ENCODE data around the gene CTNNBL1. TPM values are rescaled to one million over a fixed set of nuclear protein-coding genes. Genes with fewer than 3 reads are reported as not detected.
"Not testable (repeated sequence)": the region's sequence is repeated elsewhere in the genome, so short reads cannot be mapped to it uniquely, and the experiment has no call there.

CTNNBL1 gene
- total RNA-seq, 1 donor from 2014 or later: 31.3 TPM

- Histone ChIP-seq H3K4me1 (ENCODE audit: control insufficient read depth in 3 of 3, insufficient read depth in 3 of 3, low read length in 3 of 3) (no peaks in the 10 kb centered on the region), H3K4me3 (ENCODE audit: low read length in 3 of 3) (no peak overlapping the region), H3K9ac (ENCODE audit: low read depth in 1 of 3, low read length in 3 of 3) (no peak overlapping the region), H3K36me3 (ENCODE audit: control insufficient read depth in 3 of 3, insufficient read depth in 3 of 3, low read length in 3 of 3) (no peaks in the 10 kb centered on the region), H3K9me3 (ENCODE audit: control insufficient read depth in 3 of 3, low read length in 3 of 3) (no peaks in the 10 kb centered on the region), H3K27ac (ENCODE audit: low read depth, low read length) (no peak overlapping the region), H3K27me3 (ENCODE audit: control insufficient read depth in 3 of 3, insufficient read depth in 3 of 3, low read length in 3 of 3) (no peaks in the 10 kb centered on the region)
Measured at GRCh38 chr20:37704955-37705354, 11.1 kb downstream of the CTNNBL1 start.

DNA sequence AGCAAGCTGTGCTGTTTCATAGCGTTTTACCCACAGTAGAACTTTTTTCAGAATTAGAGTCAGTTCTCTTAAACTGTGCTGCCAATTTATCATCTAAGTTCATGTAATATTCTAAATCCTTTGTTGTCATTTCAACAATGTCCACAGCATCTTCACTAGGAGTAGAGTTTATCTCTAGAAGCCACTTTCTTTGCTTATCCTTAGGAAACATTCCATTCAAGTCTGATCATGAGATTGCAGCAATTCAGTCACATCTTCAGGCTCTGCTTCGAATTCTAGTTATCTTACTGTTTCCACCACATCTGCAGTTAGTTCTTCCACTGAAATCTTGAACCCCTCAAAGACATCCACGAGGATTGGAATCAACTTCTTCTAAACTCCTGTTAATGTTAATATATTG lies 12.5 kb downstream of the CTNNBL1 start:
- H3K36me3 ChIP-seq (ENCODE audit: control insufficient read depth in 3 of 3, insufficient read depth in 3 of 3, low read length in 3 of 3): no peaks in the 10 kb centered on the region
- no peaks in the 10 kb centered on the region for H3K27me3 ChIP-seq (ENCODE audit: control insufficient read depth in 3 of 3, insufficient read depth in 3 of 3, low read length in 3 of 3)
- peaks cover 5 to 8% (median 6%) of the 10 kb centered on the region in 3 donors for H3K4me1 ChIP-seq (ENCODE audit: control insufficient read depth in 3 of 3, insufficient read depth in 3 of 3, low read length in 3 of 3)
- no peaks in the 10 kb centered on the region for H3K9me3 ChIP-seq (ENCODE audit: control insufficient read depth in 3 of 3, low read length in 3 of 3)
- no peak overlapping the region for H3K9ac ChIP-seq (ENCODE audit: low read depth in 1 of 3, low read length in 3 of 3)
- no peak overlapping the region for H3K4me3 ChIP-seq (ENCODE audit: low read length in 3 of 3)
- no peak overlapping the region for H3K27ac ChIP-seq (ENCODE audit: low read depth, low read length)

DNA sequence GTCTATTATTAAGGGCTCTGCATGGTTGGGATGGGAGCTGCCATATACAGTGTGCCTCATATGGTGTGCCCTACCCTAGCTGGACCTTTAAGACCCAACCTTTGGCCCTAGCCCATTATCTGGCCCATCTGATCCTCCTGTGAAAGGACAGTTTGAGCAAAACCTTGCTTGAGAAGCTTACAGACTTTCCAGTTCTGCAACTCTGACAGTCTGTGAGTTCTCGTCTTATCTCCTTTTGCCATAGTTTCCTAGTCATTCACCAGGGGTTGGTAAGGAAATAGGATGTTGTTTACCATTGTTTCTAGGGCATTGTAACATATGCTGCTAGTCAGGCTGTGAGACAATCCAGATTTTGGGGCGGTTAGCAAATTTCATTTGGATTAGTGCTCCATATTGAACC lies 17.2 kb downstream of the CTNNBL1 start:
- H3K4me1 ChIP-seq (ENCODE audit: control insufficient read depth in 3 of 3, insufficient read depth in 3 of 3, low read length in 3 of 3): peaks cover 16 to 25% (median 17%) of the 10 kb centered on the region in 3 donors
- no peaks in the 10 kb centered on the region for H3K27me3 ChIP-seq (ENCODE audit: control insufficient read depth in 3 of 3, insufficient read depth in 3 of 3, low read length in 3 of 3)
- no peaks in the 10 kb centered on the region for H3K36me3 ChIP-seq (ENCODE audit: control insufficient read depth in 3 of 3, insufficient read depth in 3 of 3, low read length in 3 of 3)
- H3K4me3 ChIP-seq (ENCODE audit: low read length in 3 of 3): no peak overlapping the region
- no peak overlapping the region for H3K9ac ChIP-seq (ENCODE audit: low read depth in 1 of 3, low read length in 3 of 3)
- no peak overlapping the region for H3K27ac ChIP-seq (ENCODE audit: low read depth, low read length)
- H3K9me3 ChIP-seq (ENCODE audit: control insufficient read depth in 3 of 3, low read length in 3 of 3): no peaks in the 10 kb centered on the region

DNA sequence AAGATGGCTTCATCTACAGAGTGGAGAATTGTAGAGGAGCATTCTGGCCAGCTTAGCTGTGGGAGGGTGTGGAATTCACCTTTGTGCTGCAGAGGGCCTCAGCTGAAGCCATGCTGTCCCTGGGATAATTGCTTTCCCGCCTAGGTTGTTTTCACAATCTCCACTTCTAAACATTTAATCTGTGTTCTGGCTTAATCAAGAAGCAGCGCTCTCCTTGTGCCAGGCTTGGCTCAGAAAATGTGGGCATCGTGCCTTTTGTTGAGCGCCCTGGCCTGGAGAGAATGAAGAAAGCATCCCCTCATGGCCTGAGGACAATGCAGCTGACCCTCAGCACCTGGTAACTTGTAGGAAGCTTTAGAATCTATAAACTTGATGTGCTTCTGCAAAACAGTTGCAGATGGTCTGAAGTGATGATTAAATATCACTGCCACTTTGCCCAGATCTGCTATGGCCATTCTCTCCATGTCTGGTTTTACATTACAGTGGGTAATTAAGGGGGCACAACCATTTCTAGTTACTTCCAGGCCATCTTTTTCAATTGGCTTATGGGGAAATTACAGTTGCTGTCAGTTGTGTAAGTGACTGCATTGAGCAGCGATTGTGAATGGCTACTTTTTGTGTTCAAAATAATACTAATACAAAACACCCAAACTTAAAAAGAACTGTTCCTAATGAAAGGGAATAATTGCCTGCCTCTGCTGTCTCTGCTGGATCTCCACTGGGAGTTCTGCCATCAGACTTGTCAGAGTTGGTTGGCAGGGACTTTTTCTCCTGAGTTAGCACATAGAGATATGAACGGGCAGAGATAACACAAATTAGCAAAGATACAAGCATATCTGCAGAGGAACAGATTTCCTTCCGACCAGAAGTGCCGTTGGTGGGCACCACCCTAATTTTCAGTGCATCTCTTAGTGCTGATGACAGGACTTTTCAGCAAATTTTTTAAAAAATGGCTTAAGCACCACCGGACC lies 18.4 kb downstream of the CTNNBL1 start:
- H3K9ac ChIP-seq (ENCODE audit: low read depth in 1 of 3, low read length in 3 of 3): peak overlapping the region in 2 of 3 donors; percentile 9 to 15
- H3K9me3 ChIP-seq (ENCODE audit: control insufficient read depth in 3 of 3, low read length in 3 of 3): no peaks in the 10 kb centered on the region
- H3K27ac ChIP-seq (ENCODE audit: low read depth, low read length): peak overlapping the region; percentile 26
- H3K4me3 ChIP-seq (ENCODE audit: low read length in 3 of 3): no peak overlapping the region
- H3K36me3 ChIP-seq (ENCODE audit: control insufficient read depth in 3 of 3, insufficient read depth in 3 of 3, low read length in 3 of 3): no peaks in the 10 kb centered on the region
- H3K4me1 ChIP-seq (ENCODE audit: control insufficient read depth in 3 of 3, insufficient read depth in 3 of 3, low read length in 3 of 3): peaks cover 16 to 25% (median 17%) of the 10 kb centered on the region in 3 donors
- no peaks in the 10 kb centered on the region for H3K27me3 ChIP-seq (ENCODE audit: control insufficient read depth in 3 of 3, insufficient read depth in 3 of 3, low read length in 3 of 3)

DNA sequence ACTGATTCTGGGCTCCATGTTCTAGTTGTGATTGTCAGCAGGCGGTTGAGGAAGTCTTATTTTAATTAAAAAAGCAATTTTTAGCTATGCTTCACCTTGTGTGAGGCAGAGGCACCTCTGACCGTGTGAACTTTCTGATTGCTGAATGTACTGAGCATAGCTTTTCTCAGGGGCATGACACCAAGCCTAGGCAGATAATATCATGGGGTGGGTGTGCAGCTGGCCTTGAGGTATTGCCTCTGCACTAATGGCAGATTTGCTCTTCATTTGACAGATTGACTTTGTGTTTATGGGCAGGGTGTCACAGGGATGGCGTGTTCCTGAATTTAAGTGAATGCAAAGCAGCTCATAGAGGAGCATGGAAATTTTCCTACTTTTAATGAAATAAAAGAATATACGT lies 19.6 kb downstream of the CTNNBL1 start:
- peaks cover 16 to 25% (median 17%) of the 10 kb centered on the region in 3 donors for H3K4me1 ChIP-seq (ENCODE audit: control insufficient read depth in 3 of 3, insufficient read depth in 3 of 3, low read length in 3 of 3)
- no peak overlapping the region for H3K9ac ChIP-seq (ENCODE audit: low read depth in 1 of 3, low read length in 3 of 3)
- no peak overlapping the region for H3K27ac ChIP-seq (ENCODE audit: low read depth, low read length)
- H3K4me3 ChIP-seq (ENCODE audit: low read length in 3 of 3): no peak overlapping the region
- no peaks in the 10 kb centered on the region for H3K36me3 ChIP-seq (ENCODE audit: control insufficient read depth in 3 of 3, insufficient read depth in 3 of 3, low read length in 3 of 3)
- no peaks in the 10 kb centered on the region for H3K27me3 ChIP-seq (ENCODE audit: control insufficient read depth in 3 of 3, insufficient read depth in 3 of 3, low read length in 3 of 3)
- H3K9me3 ChIP-seq (ENCODE audit: control insufficient read depth in 3 of 3, low read length in 3 of 3): no peaks in the 10 kb centered on the region

DNA sequence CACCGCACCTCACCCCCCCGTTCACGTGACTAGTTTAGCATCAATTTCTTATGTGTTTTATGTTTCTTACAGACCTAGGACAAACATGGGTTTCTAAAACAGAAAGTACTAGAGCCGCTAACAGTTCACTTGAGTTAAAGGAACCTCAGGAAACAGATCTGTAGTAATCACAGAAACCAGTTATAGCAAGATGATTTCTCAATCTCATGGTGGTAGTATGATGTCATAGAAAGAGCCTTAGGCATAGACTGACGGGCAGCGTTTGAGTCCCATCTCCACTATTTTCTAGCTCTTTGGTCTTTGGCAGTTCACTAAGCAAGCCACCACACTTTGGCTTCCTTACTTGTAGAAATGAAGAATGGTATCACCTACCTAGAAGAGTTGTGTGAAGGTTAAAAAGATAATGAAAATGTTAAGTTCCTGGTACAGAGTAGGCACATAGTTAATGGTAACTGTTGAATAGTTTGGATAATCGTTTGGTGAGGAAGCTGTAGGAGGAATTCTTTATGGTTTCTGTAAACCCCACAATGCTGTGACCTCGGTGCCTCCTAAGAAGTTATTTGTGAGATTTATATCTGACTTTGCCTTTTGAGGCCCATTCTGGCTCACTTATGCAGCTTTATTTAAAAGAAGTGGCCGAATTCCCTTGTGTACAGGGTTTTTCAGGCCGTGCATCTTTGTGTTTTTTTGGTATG lies 21.3 kb downstream of the CTNNBL1 start:
- H3K27me3 ChIP-seq (ENCODE audit: control insufficient read depth in 3 of 3, insufficient read depth in 3 of 3, low read length in 3 of 3): no peaks in the 10 kb centered on the region
- no peaks in the 10 kb centered on the region for H3K36me3 ChIP-seq (ENCODE audit: control insufficient read depth in 3 of 3, insufficient read depth in 3 of 3, low read length in 3 of 3)
- H3K9ac ChIP-seq (ENCODE audit: low read depth in 1 of 3, low read length in 3 of 3): no peak overlapping the region
- peaks cover 16 to 25% (median 17%) of the 10 kb centered on the region in 3 donors for H3K4me1 ChIP-seq (ENCODE audit: control insufficient read depth in 3 of 3, insufficient read depth in 3 of 3, low read length in 3 of 3)
- H3K9me3 ChIP-seq (ENCODE audit: control insufficient read depth in 3 of 3, low read length in 3 of 3): no peaks in the 10 kb centered on the region
- H3K27ac ChIP-seq (ENCODE audit: low read depth, low read length): no peak overlapping the region
- no peak overlapping the region for H3K4me3 ChIP-seq (ENCODE audit: low read length in 3 of 3)

DNA sequence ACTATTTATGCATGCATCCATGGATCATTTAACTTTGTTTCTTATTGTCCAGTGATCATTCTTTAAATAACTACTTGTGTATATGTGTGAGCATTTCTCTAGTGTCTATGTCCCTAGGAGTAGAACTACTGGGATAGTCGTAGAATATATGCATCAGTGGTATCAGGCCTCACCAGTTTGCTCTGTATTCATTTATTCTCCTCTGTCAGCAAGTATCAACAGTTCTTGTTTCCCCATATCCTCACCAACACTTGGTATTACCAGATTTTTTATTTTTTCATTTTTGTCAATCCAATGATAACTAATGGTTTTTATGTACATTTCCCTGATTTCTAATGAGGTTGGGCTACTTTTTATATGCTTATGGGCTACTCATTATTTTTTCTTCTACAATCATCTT lies 27.9 kb downstream of the CTNNBL1 start:
- Histone ChIP-seq H3K9me3 (ENCODE audit: control insufficient read depth in 3 of 3, low read length in 3 of 3) (no peaks in the 10 kb centered on the region), H3K9ac (ENCODE audit: low read depth in 1 of 3, low read length in 3 of 3) (no peak overlapping the region), H3K36me3 (ENCODE audit: control insufficient read depth in 3 of 3, insufficient read depth in 3 of 3, low read length in 3 of 3) (no peaks in the 10 kb centered on the region)

DNA sequence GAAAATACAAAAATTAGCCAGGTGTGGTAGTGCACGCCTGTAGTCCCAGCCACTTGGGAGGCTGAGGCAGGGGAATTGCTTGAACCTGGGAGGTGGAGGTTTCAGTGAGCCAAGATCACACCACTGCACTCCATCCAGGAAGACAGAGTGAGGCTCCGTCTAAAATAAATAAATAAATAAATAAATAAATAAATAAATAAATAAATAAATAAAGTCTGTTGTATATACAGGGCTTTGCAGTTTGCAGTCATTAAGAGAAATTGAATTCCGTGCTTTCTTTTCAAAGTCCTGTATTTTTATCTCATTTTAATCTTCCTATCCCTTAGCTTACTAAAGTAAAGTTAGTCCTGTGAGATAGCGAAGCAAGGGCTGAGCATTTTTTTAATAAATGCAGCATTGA lies 28.5 kb downstream of the CTNNBL1 start:
- not testable (repeated sequence) for H3K9ac ChIP-seq (ENCODE audit: low read depth in 1 of 3, low read length in 3 of 3); H3K4me3 ChIP-seq (ENCODE audit: low read length in 3 of 3); H3K36me3 ChIP-seq (ENCODE audit: control insufficient read depth in 3 of 3, insufficient read depth in 3 of 3, low read length in 3 of 3); H3K27ac ChIP-seq (ENCODE audit: low read depth, low read length); H3K9me3 ChIP-seq (ENCODE audit: control insufficient read depth in 3 of 3, low read length in 3 of 3); H3K27me3 ChIP-seq (ENCODE audit: control insufficient read depth in 3 of 3, insufficient read depth in 3 of 3, low read length in 3 of 3)
- H3K4me1 ChIP-seq (ENCODE audit: control insufficient read depth in 3 of 3, insufficient read depth in 3 of 3, low read length in 3 of 3): peaks cover 8 to 18% (median 17%) of the 10 kb centered on the region in 3 donors

More for the DNA sequence above, 27.9 kb downstream of the CTNNBL1 start:
- peaks cover 4 to 13% (median 12%) of the 10 kb centered on the region in 3 donors for H3K4me1 ChIP-seq (ENCODE audit: control insufficient read depth in 3 of 3, insufficient read depth in 3 of 3, low read length in 3 of 3)
- no peaks in the 10 kb centered on the region for H3K27me3 ChIP-seq (ENCODE audit: control insufficient read depth in 3 of 3, insufficient read depth in 3 of 3, low read length in 3 of 3)
- no peak overlapping the region for H3K4me3 ChIP-seq (ENCODE audit: low read length in 3 of 3)
- H3K27ac ChIP-seq (ENCODE audit: low read depth, low read length): no peak overlapping the region

- Histone ChIP-seq H3K4me3 (ENCODE audit: low read length in 3 of 3) (no peak overlapping the region), H3K9ac (ENCODE audit: low read depth in 1 of 3, low read length in 3 of 3) (no peak overlapping the region), H3K36me3 (ENCODE audit: control insufficient read depth in 3 of 3, insufficient read depth in 3 of 3, low read length in 3 of 3) (no peaks in the 10 kb centered on the region), H3K27ac (ENCODE audit: low read depth, low read length) (no peak overlapping the region), H3K27me3 (ENCODE audit: control insufficient read depth in 3 of 3, insufficient read depth in 3 of 3, low read length in 3 of 3) (no peaks in the 10 kb centered on the region), H3K9me3 (ENCODE audit: control insufficient read depth in 3 of 3, low read length in 3 of 3) (no peaks in the 10 kb centered on the region), H3K4me1 (ENCODE audit: control insufficient read depth in 3 of 3, insufficient read depth in 3 of 3, low read length in 3 of 3) (peaks cover 17 to 31% (median 30%) of the 10 kb centered on the region in 3 donors)
Measured at GRCh38 chr20:37723668-37724067, 29.8 kb downstream of the CTNNBL1 start.

GRCh38 chr20:37725165-37725564 lies 31.3 kb downstream of the CTNNBL1 start:
- H3K36me3 ChIP-seq (ENCODE audit: control insufficient read depth in 3 of 3, insufficient read depth in 3 of 3, low read length in 3 of 3): no peaks in the 10 kb centered on the region
- H3K27ac ChIP-seq (ENCODE audit: low read depth, low read length): no peak overlapping the region
- no peak overlapping the region for H3K4me3 ChIP-seq (ENCODE audit: low read length in 3 of 3)
- no peaks in the 10 kb centered on the region for H3K9me3 ChIP-seq (ENCODE audit: control insufficient read depth in 3 of 3, low read length in 3 of 3)
- H3K9ac ChIP-seq (ENCODE audit: low read depth in 1 of 3, low read length in 3 of 3): no peak overlapping the region
- H3K27me3 ChIP-seq (ENCODE audit: control insufficient read depth in 3 of 3, insufficient read depth in 3 of 3, low read length in 3 of 3): no peaks in the 10 kb centered on the region
- H3K4me1 ChIP-seq (ENCODE audit: control insufficient read depth in 3 of 3, insufficient read depth in 3 of 3, low read length in 3 of 3): peaks cover 29 to 44% (median 43%) of the 10 kb centered on the region in 3 donors
